HG03432 (cell line): ENCODE results near the gene CCDC80.

ENCODE experiments used
- ATAC-seq: cut with Tn5 transposase; IDR thresholded peaks from one replicate; pipeline ENCODE4 v1.9.1; 2021; ENCODE audit warnings: mild to moderate bottlenecking, moderate library complexity; ENCODE audit not compliant: unreplicated experiment

The CCDC80 gene

DNA sequence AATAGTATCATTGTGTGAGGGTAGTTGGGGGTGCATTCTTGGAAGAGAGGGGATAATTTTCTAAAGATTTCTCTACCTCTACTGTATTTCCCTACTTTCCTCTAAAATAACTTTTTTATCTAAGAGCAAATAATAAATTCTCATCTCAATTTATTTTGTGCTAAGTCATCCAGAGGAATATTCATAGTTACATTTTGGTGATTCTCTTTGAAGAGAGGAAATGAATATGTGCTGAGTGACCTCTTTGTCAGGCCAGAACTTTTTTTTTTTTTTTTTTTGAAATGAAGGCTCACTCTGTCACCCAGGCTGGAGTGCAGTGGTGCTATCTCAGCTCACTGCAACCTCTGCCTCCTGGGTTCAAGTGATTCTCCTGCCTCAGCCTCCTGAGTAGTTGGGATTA lies 15.1 kb upstream of the CCDC80 start:
- ATAC-seq: no peak

DNA sequence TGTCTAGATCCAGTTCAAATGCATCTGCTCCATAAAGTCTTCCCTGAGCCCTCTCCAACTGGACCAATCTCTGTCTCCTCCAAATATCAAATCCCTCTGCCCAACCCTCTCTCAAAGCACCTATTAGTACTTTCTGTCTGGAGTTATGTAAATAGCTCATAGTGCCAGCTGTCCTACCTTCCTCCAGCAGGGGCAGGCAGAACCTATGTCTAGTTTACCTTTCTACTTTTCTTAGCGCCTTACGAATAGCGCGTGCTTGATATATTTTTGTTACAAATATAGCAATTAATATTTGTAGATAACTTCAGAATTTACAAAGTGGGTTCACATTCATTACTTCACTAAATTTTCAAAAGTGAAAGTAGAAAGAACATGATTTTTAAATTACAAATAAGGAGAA lies 14.0 kb upstream of the CCDC80 start:
- ATAC-seq: no peak

- ATAC-seq: no peak
Measured at GRCh38 chr3:112654492-112654891, 13.5 kb upstream of the CCDC80 start.

GRCh38 chr3:112653881-112654300 lies 12.9 kb upstream of the CCDC80 start:
- ATAC-seq: no peak

- ATAC-seq: no peak
Measured at GRCh38 chr3:112653209-112653871, 12.4 kb upstream of the CCDC80 start.

DNA sequence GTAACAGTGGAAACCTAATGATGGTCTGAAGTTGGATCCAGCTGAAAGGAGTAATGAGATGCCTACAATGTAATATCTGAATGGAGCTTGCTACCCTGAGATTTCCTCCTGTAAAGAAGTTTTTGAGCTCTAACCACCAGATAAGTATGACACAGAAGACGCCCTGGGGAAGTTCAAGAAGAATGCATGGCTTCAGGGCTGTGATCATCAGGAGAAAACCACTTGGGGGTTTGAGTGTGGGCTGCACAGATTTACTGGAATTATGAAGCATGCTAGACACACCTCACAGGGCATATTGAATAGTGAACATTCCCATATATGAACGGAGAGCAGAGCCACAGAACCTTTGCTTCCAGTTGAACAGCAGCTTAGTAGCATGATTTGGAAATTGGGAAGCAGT lies 10.6 kb upstream of the CCDC80 start:
- no peak for ATAC-seq

- no peak for ATAC-seq
Measured at GRCh38 chr3:112651071-112651470, 10.1 kb upstream of the CCDC80 start.

- no peak for ATAC-seq
Measured at GRCh38 chr3:112650482-112650881, 9.5 kb upstream of the CCDC80 start.

DNA sequence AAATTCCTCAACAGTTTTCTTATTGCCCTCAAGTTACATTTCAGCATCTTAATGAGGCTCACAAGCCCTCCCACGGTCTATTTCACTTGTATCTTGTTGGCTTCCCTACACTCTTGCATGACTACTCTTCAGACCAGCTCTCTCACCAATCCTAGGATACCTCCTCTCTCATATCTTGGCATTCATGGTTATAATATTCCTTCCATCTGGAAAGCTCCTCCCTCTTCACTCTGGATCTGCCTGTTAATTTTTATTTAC lies 8.5 kb upstream of the CCDC80 start:
- ATAC-seq: no peak

- ATAC-seq: no peak
Measured at GRCh38 chr3:112647122-112647521, 6.2 kb upstream of the CCDC80 start.

GRCh38 chr3:112646623-112647022 lies 5.7 kb upstream of the CCDC80 start:
- no peak for ATAC-seq

- no peak for ATAC-seq
Measured at GRCh38 chr3:112644453-112644852, 3.5 kb upstream of the CCDC80 start.

GRCh38 chr3:112643621-112644240 lies 2.8 kb upstream of the CCDC80 start:
- no peak for ATAC-seq

- peak; percentile 90 for ATAC-seq
Measured at GRCh38 chr3:112642912-112643506, 2.1 kb upstream of the CCDC80 start.

DNA sequence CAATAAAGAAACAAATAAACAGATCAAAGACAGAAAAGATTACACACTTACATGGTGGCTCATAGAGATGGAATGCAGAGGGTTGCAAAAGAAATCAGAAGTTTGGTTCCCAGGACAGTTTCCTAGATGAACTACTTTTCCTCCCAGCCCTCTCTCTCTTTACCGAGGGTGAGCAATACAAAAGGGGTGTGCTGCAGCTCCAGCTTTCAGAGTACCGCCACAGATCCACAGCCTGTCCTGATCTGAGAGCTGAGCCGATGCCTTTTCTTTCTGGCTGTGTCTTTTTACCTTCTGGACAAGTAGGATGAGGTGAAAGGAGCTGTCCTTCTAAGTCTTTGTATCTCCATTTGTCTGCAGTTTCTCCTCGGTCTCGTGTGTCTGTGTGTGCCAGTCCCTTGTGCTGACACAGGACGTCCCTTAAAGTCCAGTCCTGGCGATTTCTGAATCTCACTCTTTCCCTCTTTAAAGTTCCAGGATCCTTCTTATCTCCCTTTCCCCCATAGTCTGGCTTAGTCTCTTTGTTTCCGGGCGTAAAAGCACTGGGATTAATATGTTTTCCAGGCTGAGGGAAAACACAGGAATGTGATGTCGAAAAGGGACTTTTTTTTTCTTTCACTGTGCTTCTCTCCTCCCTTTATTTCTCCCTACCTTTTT lies 540 bp downstream of the CCDC80 start:
- no peak for ATAC-seq

DNA sequence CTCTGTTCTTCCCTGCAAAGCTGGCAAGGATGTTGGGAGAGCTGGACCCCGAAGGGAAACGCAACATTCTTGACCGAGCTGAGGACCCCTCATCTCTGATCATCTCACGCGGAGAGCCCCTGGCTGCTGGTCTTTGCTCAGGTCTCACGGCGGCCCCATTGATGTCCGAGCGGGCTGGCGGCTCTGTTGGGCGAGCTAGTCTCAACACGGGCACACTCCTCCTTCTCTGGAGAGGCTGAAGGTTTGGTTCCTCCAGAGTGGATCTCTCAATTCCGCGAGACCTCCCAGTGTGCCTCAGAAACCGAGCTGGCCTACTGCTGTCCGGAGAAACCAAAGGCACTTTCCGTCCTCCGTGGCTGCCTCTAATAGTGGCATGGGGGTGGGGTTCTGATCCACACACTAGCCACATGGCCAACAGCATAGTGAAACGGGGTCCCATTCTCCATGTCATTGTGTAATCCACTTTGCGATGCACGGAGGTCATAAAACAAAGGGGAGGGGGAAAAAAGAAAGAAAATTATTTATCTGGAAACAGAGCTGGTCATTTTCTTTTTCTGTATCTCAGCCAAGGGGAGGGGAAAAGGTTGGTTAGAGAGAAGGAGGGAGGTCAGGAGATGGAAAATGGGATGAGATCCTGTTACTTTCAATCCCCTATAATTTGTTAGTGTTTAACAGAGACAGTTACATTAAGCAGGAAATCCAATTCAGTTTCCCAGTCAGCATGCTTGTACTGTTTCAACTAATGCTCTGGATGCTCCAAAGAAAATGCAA lies 1.3 kb downstream of the CCDC80 start:
- no peak for ATAC-seq

DNA sequence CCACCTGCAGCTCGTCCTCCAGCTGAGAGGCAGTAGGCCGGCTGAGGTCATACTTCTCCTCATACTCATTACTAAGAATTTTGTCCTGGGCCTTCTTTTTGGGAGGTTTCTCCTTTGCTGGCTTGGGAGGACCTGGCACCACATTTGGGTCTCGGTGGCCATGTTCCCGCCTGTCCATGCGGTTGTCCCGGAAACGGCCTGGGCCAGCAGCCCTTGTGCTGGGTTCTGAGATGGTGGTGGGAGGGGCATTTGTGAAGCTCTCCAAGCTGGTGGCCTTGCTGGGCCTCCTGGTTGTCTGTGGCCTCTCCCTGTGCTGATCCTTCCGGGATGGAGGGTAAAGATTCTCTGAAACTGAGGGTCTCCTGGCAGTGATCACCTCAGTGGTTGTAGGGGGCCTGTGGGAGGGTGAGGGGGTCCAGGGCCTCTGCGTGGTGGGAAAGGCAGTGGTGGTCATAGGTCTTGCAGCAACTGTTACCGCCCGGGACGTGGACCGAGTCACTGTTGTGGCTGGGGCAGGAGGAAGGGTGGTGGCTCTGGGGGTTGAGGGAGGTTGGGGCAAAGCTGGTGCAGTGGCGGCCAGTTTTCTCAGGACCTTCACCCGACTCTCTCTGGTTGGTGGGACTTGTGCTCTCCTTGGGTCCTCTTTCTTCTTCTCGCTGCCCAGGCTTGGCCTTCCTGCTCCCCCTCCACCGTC lies 2.5 kb downstream of the CCDC80 start:
- no peak for ATAC-seq

DNA sequence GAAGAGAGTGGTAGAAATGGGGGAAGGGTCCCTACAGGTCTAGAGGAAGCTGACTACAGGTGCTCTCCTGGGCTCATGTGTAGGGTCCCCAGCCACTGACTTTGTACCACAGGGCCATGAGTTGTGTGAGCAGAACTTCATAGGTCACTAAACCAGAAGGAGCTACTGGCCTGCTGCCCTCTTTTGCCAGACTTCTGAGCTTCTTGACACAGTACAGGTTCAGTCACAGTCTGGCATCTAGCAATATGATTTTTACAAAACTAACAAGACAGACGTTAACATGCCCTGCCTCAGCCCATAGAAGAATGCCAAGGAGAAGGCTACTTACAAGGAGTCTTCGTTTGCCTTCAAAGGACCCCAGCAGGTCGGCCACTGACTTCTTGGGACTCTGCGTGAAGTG lies 3.2 kb downstream of the CCDC80 start:
- no peak for ATAC-seq

DNA sequence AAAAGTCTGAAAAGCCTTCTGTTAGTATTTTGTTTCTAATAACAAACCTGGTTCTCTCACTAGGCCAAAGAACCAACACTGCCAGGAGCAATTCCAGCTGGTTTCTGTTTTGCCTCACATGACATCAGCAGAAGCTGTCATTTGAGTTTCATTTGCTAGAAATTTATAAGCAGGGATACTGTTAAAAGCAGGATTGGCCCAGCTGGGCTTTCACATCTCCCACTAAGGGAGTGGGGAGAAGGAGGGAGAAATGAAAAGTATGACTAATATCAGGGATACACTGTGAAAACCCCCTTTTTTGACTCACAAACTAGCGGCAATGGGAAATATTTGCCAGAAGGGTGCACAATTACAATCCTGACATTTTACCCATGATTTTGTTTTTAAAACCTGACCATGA lies 5.3 kb downstream of the CCDC80 start:
- ATAC-seq: no peak

GRCh38 chr3:112634786-112635541 lies 6.0 kb downstream of the CCDC80 start:
- no peak for ATAC-seq
